Left cardiac atrium (tissue), 4 donors: Measurements from ENCODE around the gene TSC22D2. TPM values are rescaled to one million over a fixed set of nuclear protein-coding genes. Genes with fewer than 3 reads are reported as not detected.
A peak's percentile ranks its signal among the peaks of the same experiment; 100 is the strongest.

Experiments
- ATAC-seq, 2 donors: fragments of 200-7000 bp; cut with Tn5 transposase; one replicate each; pipeline ENCODE4 v1.9.1; 2020; ENCODE audit warnings: mild to moderate bottlenecking in 2 of 2, moderate library complexity in 2 of 2
- DNase-seq: peaks from one replicate; pipeline ENCODE4 v3.0.0-alpha.2; 2020
- intact Hi-C, 2 donors: fragments of 100-400 bp; cut with DNase I; formaldehyde crosslinking; loops; one replicate each; pipeline versions ENCODE4 v1.14.1 to v1.15.1; 2022 to 2023
- total RNA-seq, 2 donors: library from RNA; stranded (reverse); fragmentation: NEBNext Ultra II Directional; extraction: Animal tissue kit (Norgen Biotek cat#: 25700); gene quantifications; one replicate each; pipeline ENCODE4 v1.2.1, GENCODE V29; 2021
- donor health status: DM: no; HTN: yes; CAD: no.
- donor health status: DM: no; HTN: yes; CAD: no; lungs with severe emphysema.
- donor health status: DM: yes; HTN: yes; CAD: no.
- donor health status: Dilated cardiomyopathy.

TSC22D2 gene
- total RNA-seq, 2 donors from 2014 or later = 24.0 to 34.9 TPM

DNA sequence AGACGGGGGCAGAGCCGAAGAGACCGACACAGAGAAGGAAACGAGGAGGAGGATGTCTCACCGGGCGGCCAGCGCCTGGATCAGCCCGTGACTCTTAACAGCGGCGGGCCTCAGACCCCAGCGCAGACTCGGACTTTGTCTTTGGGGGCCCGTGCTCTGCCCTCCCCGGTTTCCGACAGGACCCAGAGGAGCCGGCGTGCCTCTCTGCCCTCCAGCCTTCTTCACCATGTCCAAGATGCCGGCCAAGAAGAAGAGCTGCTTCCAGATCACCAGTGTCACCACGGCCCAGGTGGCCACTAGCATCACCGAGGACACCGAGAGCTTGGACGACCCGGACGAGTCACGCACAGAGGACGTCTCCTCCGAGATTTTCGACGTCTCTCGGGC is 1.0 kb downstream of the TSC22D2 start:
- ATAC-seq (no peak), DNase-seq (no peak)
- intact Hi-C loops = loop anchor here in 1 of 2 donors (2.0 to 10.0 kb wide), 6 partner anchors 37 to 356 kb away; partner anchors contain the start of genes SELENOT and SIAH2

DNA sequence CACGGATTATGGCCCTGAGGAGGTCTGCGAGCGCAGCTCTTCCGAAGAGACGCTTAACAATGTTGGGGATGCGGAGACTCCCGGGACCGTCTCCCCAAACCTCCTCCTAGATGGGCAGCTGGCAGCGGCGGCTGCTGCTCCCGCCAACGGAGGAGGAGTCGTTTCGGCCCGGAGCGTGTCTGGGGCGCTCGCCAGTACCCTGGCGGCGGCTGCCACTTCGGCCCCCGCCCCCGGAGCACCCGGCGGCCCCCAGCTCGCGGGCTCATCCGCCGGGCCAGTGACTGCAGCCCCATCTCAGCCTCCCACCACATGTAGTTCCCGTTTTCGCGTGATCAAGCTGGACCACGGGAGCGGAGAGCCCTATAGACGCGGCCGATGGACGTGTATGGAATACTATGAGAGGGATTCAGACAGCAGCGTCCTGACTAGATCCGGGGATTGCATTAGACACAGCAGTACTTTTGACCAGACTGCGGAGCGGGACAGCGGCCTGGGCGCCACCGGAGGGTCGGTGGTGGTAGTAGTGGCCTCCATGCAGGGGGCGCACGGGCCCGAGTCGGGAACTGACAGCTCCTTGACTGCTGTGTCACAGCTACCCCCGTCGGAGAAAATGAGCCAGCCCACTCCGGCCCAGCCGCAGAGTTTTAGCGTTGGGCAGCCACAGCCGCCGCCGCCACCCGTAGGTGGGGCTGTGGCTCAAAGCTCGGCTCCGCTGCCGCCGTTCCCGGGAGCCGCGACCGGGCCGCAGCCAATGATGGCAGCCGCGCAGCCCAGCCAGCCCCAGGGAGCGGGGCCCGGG is 1.6 kb downstream of the TSC22D2 start:
- ATAC-seq = peak; percentile 48 to 59
- intact Hi-C loops = loop anchor here in 1 of 2 donors (2.0 to 10.0 kb wide), 6 partner anchors 37 to 355 kb away; partner anchors contain the start of genes SELENOT and SIAH2
- peak; percentile 81 for DNase-seq

GRCh38 chr3:150410311-150411105 is 2.4 kb downstream of the TSC22D2 start:
- ATAC-seq (peak; percentile 0 to 2), DNase-seq (peak; percentile 53)
- intact Hi-C loops = no loop called here

DNA sequence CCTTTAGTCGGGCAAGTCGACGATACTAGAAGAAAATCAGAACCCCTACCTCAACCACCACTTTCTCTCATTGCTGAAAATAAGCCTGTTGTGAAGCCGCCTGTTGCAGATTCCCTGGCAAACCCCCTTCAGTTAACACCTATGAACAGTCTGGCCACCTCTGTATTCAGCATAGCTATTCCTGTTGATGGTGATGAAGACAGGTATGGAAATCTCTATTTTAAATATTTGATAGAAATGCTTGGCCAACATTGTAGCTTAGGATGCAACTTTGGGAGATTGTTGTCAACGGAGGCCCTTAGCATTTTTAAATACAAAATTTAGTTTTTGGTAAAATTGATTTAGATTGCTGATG is 3.0 kb downstream of the TSC22D2 start:
- ATAC-seq (no peak), DNase-seq (no peak)
- intact Hi-C loops = no loop called here

GRCh38 chr3:150411546-150411945 is 3.4 kb downstream of the TSC22D2 start:
- DNase-seq (no peak), ATAC-seq (no peak)
- intact Hi-C loops = no loop called here

DNA sequence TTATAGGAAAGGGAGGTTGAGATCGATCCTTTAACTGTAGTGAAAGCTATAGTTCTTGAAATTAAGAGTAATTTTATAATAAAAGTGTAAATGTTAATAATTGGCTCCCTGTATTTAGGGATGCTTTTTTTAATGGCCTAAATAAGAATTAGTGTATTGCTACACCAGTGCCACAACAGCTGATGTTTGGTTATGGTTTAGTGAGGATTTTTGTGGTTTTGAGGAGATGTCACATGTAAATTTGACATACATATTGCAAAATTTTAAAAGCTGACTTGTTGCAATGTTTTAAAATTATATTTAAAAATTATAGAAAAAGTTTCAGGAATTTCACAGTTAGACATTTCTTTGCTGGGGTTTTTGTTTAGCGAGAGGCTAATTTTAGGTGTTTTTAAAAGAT is 3.9 kb downstream of the TSC22D2 start:
- intact Hi-C loops = no loop called here
- ATAC-seq (no peak), DNase-seq (no peak)

DNA sequence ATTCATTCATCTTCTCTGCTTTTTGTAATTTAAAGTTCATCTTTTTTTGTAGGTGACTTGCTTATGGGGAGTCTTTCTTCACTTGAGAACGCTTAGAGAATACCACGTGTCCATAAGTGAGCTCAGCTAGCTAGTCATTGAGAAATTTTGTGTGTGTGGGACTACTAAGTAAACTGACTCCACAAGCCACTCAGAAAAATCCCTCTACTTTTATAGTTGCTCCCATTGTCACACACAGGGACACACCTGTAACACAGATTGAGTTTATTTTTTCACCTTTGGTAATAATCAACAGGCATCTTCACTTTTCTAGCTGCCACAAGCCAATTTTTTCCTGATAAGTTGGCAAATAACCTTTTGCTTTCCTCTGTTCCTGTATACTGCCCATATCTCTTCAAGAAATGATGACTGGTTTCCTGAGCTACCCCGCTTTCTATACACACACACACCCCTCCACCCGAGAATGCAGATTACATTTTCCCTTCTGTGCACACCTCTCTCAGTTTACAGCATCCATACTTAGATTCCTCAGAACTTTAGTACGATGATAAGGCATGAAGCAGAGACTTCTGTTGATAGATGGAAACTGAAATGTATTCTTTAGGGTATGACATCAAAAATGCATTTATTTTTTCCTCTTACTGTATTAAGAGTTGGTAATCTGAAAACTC is 4.6 kb downstream of the TSC22D2 start:
- ATAC-seq (no peak), DNase-seq (no peak)
- intact Hi-C loops = no loop called here

DNA sequence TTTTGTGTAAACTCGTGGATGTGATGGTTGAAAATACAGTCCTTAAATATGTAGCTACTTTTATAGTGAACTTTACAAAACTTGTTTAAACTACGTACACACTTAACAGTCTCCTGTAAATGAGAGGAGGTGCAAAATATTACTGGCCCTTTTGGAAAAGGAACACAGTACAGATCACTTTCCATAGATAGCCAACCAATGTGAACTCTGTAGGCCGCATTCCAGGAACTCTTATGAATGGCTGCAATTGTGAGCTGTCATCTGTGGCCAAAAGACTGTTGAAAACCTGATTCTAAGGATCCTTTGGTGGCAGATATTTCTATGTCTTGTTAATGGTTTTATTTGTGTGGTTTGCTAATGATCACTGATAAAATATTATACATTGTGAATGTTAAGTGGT is 6.2 kb downstream of the TSC22D2 start:
- intact Hi-C loops = no loop called here

GRCh38 chr3:150414959-150415358 is 6.9 kb downstream of the TSC22D2 start:
- no peak for ATAC-seq
- intact Hi-C loops = loop anchor here in 1 of 2 donors (5.0 kb wide), 1 partner anchor 82 kb away; no protein-coding TSS in a partner anchor
- no peak for DNase-seq

More for the DNA sequence above, 6.2 kb downstream of the TSC22D2 start:
- DNase-seq (no peak), ATAC-seq (no peak)

GRCh38 chr3:150419076-150419868 is 11.2 kb downstream of the TSC22D2 start:
- DNase-seq (no peak), ATAC-seq (peak in 1 of 2 donors; percentile 30)
- intact Hi-C loops = loop anchor here in 1 of 2 donors (5.0 kb wide), 1 partner anchor 78 kb away; no protein-coding TSS in a partner anchor

DNA sequence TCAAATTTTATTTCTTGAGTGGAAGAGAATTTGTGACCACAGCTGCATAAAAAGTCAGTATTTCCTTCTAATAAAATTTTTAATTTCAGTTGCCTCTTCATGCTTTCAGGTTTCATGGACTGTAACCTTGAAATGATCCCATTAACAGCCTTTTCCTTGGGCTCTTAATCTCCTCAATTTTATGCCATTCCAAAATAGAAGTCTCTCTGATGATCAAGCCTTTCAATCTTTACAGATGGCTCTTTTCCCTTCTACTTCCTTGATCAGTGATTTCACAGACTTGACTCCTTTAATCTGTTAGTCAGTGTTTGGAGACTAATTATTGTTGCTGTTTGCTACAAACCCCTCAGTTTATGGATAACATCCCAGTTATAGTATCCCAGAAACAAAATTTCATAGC is 11.9 kb downstream of the TSC22D2 start:
- intact Hi-C loops = loop anchor here in 1 of 2 donors (5.0 kb wide), 1 partner anchor 77 kb away; no protein-coding TSS in a partner anchor
- ATAC-seq (no peak), DNase-seq (no peak)

DNA sequence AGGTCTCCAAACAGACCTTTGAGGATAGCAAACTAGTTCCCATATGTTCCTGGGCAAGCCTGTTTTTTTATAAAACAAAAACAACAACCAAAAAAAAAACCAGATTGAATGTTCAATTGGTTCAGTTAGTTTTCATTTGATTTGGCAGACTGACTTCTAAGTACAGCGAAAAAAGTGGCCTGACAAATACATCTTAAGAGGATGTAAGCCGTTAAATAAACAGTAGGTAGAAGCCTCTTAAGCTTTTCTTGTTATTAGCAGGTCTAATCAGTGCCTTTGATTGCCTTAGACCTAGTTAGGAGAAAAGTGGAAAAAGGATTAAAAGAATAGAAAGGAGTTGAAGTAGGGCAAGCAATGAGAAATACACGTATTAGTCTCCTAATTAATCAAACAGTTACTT is 13.2 kb downstream of the TSC22D2 start:
- intact Hi-C loops = no loop called here
- DNase-seq = no peak
- ATAC-seq = no peak

- no peak for DNase-seq
- intact Hi-C loops = no loop called here
- ATAC-seq = peak; percentile 15 to 84
Observed at GRCh38 chr3:150421799-150422548, 13.9 kb downstream of the TSC22D2 start.

DNA sequence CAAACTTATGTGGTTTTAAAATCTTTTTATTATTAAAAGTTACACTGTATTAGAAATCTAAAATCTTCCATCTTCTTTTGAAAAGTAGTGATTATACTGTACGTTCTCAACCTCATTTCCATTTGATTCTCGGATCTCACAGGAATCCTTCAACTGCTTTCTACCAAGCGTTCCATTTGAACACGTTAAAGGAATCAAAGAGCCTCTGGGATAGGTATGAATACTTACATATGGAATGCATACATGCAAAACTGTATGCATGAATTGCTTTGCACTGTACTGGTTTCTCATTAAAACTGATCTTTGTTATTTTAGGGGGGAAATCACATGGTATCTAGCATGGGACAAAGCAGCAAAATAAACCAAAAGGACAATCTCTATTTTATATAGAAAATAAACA is 14.8 kb downstream of the TSC22D2 start:
- no peak for DNase-seq
- no peak for ATAC-seq
- intact Hi-C loops = no loop called here

- ATAC-seq = no peak
- intact Hi-C loops = no loop called here
- no peak for DNase-seq
Observed at GRCh38 chr3:150423761-150424160, 15.7 kb downstream of the TSC22D2 start.

- intact Hi-C loops = no loop called here
- DNase-seq (no peak), ATAC-seq (no peak)
Observed at GRCh38 chr3:150426292-150426691, 18.2 kb downstream of the TSC22D2 start.

- intact Hi-C loops = no loop called here
- no peak for ATAC-seq
Observed at GRCh38 chr3:150428562-150428961, 20.5 kb downstream of the TSC22D2 start.

More at GRCh38 chr3:150428562-150428961, 20.5 kb downstream of the TSC22D2 start:
- no peak for DNase-seq
